Vagina (tissue), 2 donors: ENCODE data around the gene BCL6. TPM values are rescaled to one million over a fixed set of nuclear protein-coding genes. Genes with fewer than 3 reads are reported as not detected.
A peak's percentile ranks its signal among the peaks of the same experiment; 100 is the strongest.

Experiments
- DNase-seq, 2 donors: peaks; one replicate each; pipeline ENCODE4 v3.0.0-alpha.2; 2017; ENCODE audit errors: extremely low spot score in 2 of 2
- H3K27ac ChIP-seq: fragments of 200-600 bp; sonication (generic); one replicate; pipeline ENCODE4 v1.5.1; 2019
- H3K27me3 ChIP-seq: fragments of 200-600 bp; sonication (generic); one replicate; pipeline ENCODE4 v1.5.1; 2019
- H3K36me3 ChIP-seq, 2 donors: fragments of 200-600 bp; sonication (generic); one replicate each; pipeline ENCODE4 v1.5.1; 2017 to 2019
- H3K4me1 ChIP-seq: fragments of 200-600 bp; sonication (generic); one replicate; pipeline ENCODE4 v1.5.1; 2019
- H3K4me3 ChIP-seq, 2 donors: fragments of 200-600 bp; sonication (generic); 1 replicate in 1 of 2; 2 replicates in 1 of 2; pipeline ENCODE4 v1.5.1; 2016 to 2019
- H3K9me3 ChIP-seq: fragments of 200-600 bp; sonication (generic); one replicate; pipeline ENCODE4 v1.5.1; 2019
- POLR2A ChIP-seq, 2 donors: fragments of 450-650 bp; IDR thresholded peaks; one replicate each; pipeline ENCODE4 v1.6.1; 2017; ENCODE audit warnings: antibody characterized with exemption in 2 of 2, mild to moderate bottlenecking in 2 of 2, moderate library complexity in 2 of 2
- POLR2AphosphoS5 ChIP-seq, 2 donors: sonication (generic); formaldehyde crosslinking; IDR thresholded peaks; one replicate each; pipeline ENCODE4 v1.9.0; 2017; ENCODE audit warnings: antibody characterized with exemption in 2 of 2, mild to moderate bottlenecking in 2 of 2, low read depth in 1 of 2; ENCODE audit not compliant: insufficient read depth in 1 of 2
- intact Hi-C: fragments of 100-400 bp; cut with DNase I; formaldehyde crosslinking; loops from one replicate; pipeline ENCODE4 v1.15.1; 2023
- total RNA-seq: library from RNA; depleted of rRNA; stranded (reverse); fragments of >200 nt; gene quantifications from one replicate; pipeline ENCODE4 v1.2.3, GENCODE V29; 2016
- TF ChIP-seq, protein P1 (sequence below), 3 experiments: fragments of 450-650 bp in 2 of 3; fragments of 200-600 bp in 1 of 3; sonication (generic) in 1 of 3; IDR thresholded peaks; one replicate each; pipeline ENCODE4 v1.5.1; 2017 to 2019; ENCODE audit warnings: antibody characterized with exemption in 3 of 3, mild to moderate bottlenecking in 2 of 3, moderate library complexity in 2 of 3

The BCL6 gene
- total RNA-seq, 1 donor from 2014 or later: 133 TPM

DNA sequence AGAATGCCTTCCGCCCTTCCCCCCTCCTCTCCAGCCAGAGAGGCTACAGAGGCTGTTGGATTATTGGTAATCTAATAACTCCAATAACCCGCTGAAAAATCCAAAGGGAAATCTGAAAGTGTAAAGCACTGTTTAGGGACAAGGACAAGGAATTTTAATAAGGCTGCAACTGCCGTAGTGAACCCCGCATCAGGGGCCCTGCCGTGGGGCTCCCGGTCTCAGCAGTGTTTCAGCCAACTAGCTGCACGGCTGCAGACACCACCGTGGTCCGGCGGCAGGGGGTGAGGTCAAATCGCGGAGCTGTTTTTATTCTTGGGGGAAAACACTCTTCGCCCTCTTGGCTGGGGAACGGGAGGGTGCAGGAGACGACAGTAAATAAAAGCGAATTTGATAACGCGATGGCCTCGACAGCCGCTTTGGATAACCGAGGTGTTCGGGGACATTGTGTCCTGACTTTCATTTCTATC lies 6.1 kb downstream of the BCL6 start:
- Histone ChIP-seq H3K4me1 (peaks cover 40% of the 10 kb centered on the region), H3K4me3 (peak overlapping the region; percentile 52 to 77), H3K27me3 (no peaks in the 10 kb centered on the region), H3K9me3 (no peaks in the 10 kb centered on the region), H3K27ac (peak overlapping the region; percentile 99), H3K36me3 (peaks cover 0 to 7% of the 10 kb centered on the region in 2 donors)
- TF ChIP-seq POLR2AphosphoS5 (IDR thresholded peaks at IDR 0.05; ENCODE audit: insufficient read depth in 1 of 2, low read depth in 1 of 2) (no peak), POLR2A (IDR thresholded peaks at IDR 0.05) (no peak)
- TF ChIP-seq, protein P1, sequence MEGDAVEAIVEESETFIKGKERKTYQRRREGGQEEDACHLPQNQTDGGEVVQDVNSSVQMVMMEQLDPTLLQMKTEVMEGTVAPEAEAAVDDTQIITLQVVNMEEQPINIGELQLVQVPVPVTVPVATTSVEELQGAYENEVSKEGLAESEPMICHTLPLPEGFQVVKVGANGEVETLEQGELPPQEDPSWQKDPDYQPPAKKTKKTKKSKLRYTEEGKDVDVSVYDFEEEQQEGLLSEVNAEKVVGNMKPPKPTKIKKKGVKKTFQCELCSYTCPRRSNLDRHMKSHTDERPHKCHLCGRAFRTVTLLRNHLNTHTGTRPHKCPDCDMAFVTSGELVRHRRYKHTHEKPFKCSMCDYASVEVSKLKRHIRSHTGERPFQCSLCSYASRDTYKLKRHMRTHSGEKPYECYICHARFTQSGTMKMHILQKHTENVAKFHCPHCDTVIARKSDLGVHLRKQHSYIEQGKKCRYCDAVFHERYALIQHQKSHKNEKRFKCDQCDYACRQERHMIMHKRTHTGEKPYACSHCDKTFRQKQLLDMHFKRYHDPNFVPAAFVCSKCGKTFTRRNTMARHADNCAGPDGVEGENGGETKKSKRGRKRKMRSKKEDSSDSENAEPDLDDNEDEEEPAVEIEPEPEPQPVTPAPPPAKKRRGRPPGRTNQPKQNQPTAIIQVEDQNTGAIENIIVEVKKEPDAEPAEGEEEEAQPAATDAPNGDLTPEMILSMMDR (IDR thresholded peaks at IDR 0.05): no peak
- intact Hi-C loops: loop anchor here (2.0 to 10.0 kb wide), 2 partner anchors 1212 to 1406 kb away; no protein-coding TSS in a partner anchor
- no peak for DNase-seq

DNA sequence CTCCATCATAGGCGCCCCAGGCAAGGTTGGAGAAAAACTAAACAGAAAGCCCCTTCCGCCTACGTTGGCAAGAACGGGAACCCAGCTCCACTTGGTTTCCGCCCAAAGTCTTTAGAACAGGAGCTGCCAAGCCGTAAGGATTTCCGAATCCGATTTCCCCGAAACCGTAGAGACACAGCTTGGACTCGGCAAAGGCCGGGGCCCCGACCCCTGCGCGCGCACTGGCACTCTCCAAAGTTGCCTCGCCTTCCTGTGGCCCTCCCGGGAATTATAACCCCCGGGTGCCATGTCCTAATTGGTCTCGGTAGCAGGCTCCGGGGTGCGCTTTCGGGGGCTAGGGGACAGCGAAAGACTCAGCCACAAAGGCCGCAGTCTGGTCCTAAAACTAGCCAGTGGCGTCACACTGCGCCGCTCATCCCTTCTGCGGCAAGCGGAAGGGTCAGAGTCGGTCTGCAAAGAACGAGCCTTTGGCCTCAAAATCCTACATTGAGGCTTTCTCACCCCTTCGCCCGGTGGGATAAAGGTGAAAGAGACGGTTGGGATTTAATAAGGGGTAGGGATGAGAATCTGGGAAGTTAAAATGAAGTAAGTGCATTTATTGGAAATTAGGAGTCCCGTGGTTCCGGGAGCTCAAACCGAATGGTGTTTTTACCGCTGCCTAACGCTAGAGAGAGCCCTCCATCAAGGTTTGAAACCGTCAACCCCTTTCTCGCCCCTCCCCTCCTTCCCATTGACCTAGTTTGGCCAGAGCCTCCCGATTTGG lies 6.8 kb downstream of the BCL6 start:
- peaks cover 44% of the 10 kb centered on the region for H3K4me1 ChIP-seq
- H3K27me3 ChIP-seq: no peaks in the 10 kb centered on the region
- intact Hi-C loops: loop anchor here (2.0 to 10.0 kb wide), 2 partner anchors 1212 to 1406 kb away; no protein-coding TSS in a partner anchor

DNA sequence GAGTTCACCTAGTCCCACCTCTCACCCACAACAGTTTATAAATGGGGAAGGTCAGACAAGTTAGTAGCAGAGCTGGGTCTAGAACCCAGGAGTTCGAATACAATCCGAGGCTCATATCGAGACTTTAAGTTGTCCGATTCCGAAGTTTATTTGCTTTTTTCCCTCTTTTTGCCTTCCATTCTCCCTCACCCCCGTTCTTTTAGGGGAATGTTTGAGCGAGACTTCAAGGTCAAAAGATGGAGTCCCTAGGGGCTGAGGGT lies 7.3 kb downstream of the BCL6 start:
- Histone ChIP-seq H3K27me3 (no peaks in the 10 kb centered on the region), H3K36me3 (peaks cover 0 to 18% of the 10 kb centered on the region in 2 donors), H3K9me3 (no peaks in the 10 kb centered on the region), H3K4me3 (peak overlapping the region; percentile 52 to 77), H3K27ac (peak overlapping the region; percentile 99), H3K4me1 (peaks cover 44% of the 10 kb centered on the region)
- TF ChIP-seq POLR2AphosphoS5 (IDR thresholded peaks at IDR 0.05; ENCODE audit: insufficient read depth in 1 of 2, low read depth in 1 of 2): no peak
- TF ChIP-seq, protein P1 (IDR thresholded peaks at IDR 0.05): no peak
- no peak for TF ChIP-seq POLR2A (IDR thresholded peaks at IDR 0.05)
- no peak for DNase-seq
- intact Hi-C loops: loop anchor here (2.0 to 10.0 kb wide), 2 partner anchors 1213 to 1407 kb away; no protein-coding TSS in a partner anchor

More for the DNA sequence above, 6.8 kb downstream of the BCL6 start:
- H3K36me3 ChIP-seq: peaks cover 0 to 13% of the 10 kb centered on the region in 2 donors
- H3K27ac ChIP-seq: peak overlapping the region; percentile 99
- TF ChIP-seq, protein P1 (IDR thresholded peaks at IDR 0.05): peak; percentile 33 to 68 (median 58)
- TF ChIP-seq POLR2AphosphoS5 (IDR thresholded peaks at IDR 0.05; ENCODE audit: insufficient read depth in 1 of 2, low read depth in 1 of 2): peak in 1 of 2 donors; percentile 59
- TF ChIP-seq POLR2A (IDR thresholded peaks at IDR 0.05): no peak
- DNase-seq: peak in 1 of 2 donors; percentile 97
- no peaks in the 10 kb centered on the region for H3K9me3 ChIP-seq
- H3K4me3 ChIP-seq: peak overlapping the region; percentile 52 to 77

DNA sequence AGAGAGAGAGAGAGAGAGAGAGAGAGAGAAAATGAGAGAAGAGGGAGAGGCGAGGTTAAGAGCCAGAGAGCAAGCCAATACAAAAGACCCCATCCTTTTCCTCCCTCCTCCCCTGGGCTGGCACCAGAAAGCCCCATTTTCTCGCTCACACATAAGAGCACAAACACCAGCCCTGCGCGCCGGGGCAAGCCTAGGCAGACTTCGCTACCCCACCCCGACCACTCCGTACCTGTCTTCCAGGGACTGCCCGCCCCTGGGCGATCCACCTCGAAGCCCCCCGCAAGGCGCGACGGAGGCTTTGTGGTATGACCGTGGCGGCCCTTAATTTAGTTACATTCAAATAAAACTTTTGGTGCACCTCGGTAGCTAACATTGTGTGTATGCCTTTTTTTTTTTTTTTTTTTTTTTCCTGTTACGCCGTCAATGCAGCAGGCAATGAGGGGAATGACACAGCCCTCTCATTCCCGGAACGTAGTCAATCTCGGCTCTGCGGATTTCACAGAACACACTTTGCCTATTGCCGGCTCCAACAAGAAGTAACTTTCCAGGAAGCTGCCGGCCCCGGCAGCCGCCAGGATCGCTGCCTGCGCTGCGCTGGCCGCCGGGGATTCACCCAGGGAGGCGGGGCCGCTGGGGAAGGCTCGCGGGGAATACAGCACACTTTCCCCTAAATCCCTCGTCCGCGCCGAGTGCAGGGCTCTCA lies 7.7 kb downstream of the BCL6 start:
- peak in 1 of 2 donors; percentile 92 for DNase-seq
- peak overlapping the region; percentile 52 to 77 for H3K4me3 ChIP-seq
- peak overlapping the region; percentile 99 for H3K27ac ChIP-seq
- peak in 1 of 2 donors; percentile 34 for TF ChIP-seq POLR2AphosphoS5 (IDR thresholded peaks at IDR 0.05; ENCODE audit: insufficient read depth in 1 of 2, low read depth in 1 of 2)
- TF ChIP-seq POLR2A (IDR thresholded peaks at IDR 0.05): no peak
- TF ChIP-seq, protein P1 (IDR thresholded peaks at IDR 0.05): no peak
- intact Hi-C loops: loop anchor here (2.0 to 10.0 kb wide), 2 partner anchors 1213 to 1407 kb away; no protein-coding TSS in a partner anchor
- peaks cover 42% of the 10 kb centered on the region for H3K4me1 ChIP-seq
- peaks cover 0 to 23% of the 10 kb centered on the region in 2 donors for H3K36me3 ChIP-seq
- H3K27me3 ChIP-seq: no peaks in the 10 kb centered on the region
- H3K9me3 ChIP-seq: no peaks in the 10 kb centered on the region
